Inflammatory macrophage (primary cell): ENCODE data around the gene ARHGAP15.
A peak's percentile ranks its signal among the peaks of the same experiment; 100 is the strongest.

Source experiments
- DNase-seq, 2 donors: peaks; one replicate each; pipeline ENCODE4 v3.0.0-alpha.2; 2020 to 2022

The ARHGAP15 gene

GRCh38 chr2:143144813-143145455, 15.7 kb downstream of the ARHGAP15 start:
- no peak for DNase-seq

GRCh38 chr2:143146366-143146765, 17.1 kb downstream of the ARHGAP15 start:
- DNase-seq: no peak

- DNase-seq: peak in 1 of 2 donors; percentile 41
Measured at GRCh38 chr2:143146815-143147530, 17.8 kb downstream of the ARHGAP15 start.

GRCh38 chr2:143148011-143148410, 18.8 kb downstream of the ARHGAP15 start:
- no peak for DNase-seq

GRCh38 chr2:143148757-143149156, 19.5 kb downstream of the ARHGAP15 start:
- DNase-seq: no peak

- DNase-seq: peak; percentile 77 to 90
Measured at GRCh38 chr2:143150287-143150686, 21.1 kb downstream of the ARHGAP15 start.

- no peak for DNase-seq
Measured at GRCh38 chr2:143151111-143151752, 22.0 kb downstream of the ARHGAP15 start.

- no peak for DNase-seq
Measured at GRCh38 chr2:143152219-143152618, 23.0 kb downstream of the ARHGAP15 start.

GRCh38 chr2:143152637-143153036, 23.4 kb downstream of the ARHGAP15 start:
- DNase-seq: peak; percentile 71 to 84

- DNase-seq: no peak
Measured at GRCh38 chr2:143155661-143156060, 26.4 kb downstream of the ARHGAP15 start.

GRCh38 chr2:143157001-143157400, 27.8 kb downstream of the ARHGAP15 start:
- no peak for DNase-seq

GRCh38 chr2:143157418-143157817, 28.2 kb downstream of the ARHGAP15 start:
- no peak for DNase-seq

GRCh38 chr2:143158098-143158497, 28.9 kb downstream of the ARHGAP15 start:
- no peak for DNase-seq

- peak; percentile 64 to 71 for DNase-seq
Measured at GRCh38 chr2:143158551-143159485, 29.6 kb downstream of the ARHGAP15 start.

GRCh38 chr2:143159486-143159840, 30.2 kb downstream of the ARHGAP15 start:
- no peak for DNase-seq

GRCh38 chr2:143160732-143161707, 31.8 kb downstream of the ARHGAP15 start:
- DNase-seq: no peak

GRCh38 chr2:143162123-143162837, 33.1 kb downstream of the ARHGAP15 start:
- peak in 1 of 2 donors; percentile 42 for DNase-seq

GRCh38 chr2:143162997-143163396, 33.8 kb downstream of the ARHGAP15 start:
- DNase-seq: no peak

GRCh38 chr2:143163499-143163898, 34.3 kb downstream of the ARHGAP15 start:
- DNase-seq: no peak

GRCh38 chr2:143165291-143165690, 36.1 kb downstream of the ARHGAP15 start:
- DNase-seq: no peak

GRCh38 chr2:143169105-143169504, 39.9 kb downstream of the ARHGAP15 start:
- no peak for DNase-seq
